Measurements from ENCODE around the gene SLC41A3. TPM values are rescaled to one million over a fixed set of nuclear protein-coding genes. Genes with fewer than 3 reads are reported as not detected.

SLC41A3 gene
- total and polyA plus RNA-seq, 2 donors (not counting 1 experiment from before 2014, with no cell fraction given): 49.4 to 52.8 TPM

DNA sequence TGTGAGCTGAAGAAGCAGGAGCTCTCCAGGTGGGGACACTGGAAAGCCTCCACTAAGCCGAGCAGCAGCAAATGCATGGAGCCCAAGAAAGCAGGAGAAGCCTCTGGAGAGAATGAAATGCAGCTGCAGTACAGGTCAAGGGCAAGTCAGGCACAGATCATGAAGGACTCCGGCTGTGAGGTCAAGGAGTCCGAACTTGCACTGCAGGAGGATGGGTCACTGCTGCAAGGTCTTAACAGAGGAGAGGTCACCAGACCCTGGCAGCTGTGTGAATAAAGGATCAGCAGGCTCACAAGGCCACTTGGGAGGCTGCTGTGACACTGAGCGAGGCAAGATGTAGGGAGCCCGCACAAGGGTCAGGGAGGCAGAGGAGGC, 24.7 kb upstream of the SLC41A3 start:
- no peak for TF ChIP-seq EZH2 (IDR thresholded peaks at IDR 0.05; ENCODE audit: low read length, missing control alignments)
- TF ChIP-seq, protein P1, sequence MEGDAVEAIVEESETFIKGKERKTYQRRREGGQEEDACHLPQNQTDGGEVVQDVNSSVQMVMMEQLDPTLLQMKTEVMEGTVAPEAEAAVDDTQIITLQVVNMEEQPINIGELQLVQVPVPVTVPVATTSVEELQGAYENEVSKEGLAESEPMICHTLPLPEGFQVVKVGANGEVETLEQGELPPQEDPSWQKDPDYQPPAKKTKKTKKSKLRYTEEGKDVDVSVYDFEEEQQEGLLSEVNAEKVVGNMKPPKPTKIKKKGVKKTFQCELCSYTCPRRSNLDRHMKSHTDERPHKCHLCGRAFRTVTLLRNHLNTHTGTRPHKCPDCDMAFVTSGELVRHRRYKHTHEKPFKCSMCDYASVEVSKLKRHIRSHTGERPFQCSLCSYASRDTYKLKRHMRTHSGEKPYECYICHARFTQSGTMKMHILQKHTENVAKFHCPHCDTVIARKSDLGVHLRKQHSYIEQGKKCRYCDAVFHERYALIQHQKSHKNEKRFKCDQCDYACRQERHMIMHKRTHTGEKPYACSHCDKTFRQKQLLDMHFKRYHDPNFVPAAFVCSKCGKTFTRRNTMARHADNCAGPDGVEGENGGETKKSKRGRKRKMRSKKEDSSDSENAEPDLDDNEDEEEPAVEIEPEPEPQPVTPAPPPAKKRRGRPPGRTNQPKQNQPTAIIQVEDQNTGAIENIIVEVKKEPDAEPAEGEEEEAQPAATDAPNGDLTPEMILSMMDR (conservative IDR thresholded peaks at IDR 0.05 in 1 of 2, IDR thresholded peaks at IDR 0.05 in 1 of 2; ENCODE audit: low read depth in 1 of 2, low read length in 2 of 2): no peak
- peaks cover 2% of the 10 kb centered on the region for H3K27me3 ChIP-seq (ENCODE audit: control insufficient read depth, insufficient read depth, low read length)
- H3K4me3 ChIP-seq (replicated peaks in 1 of 4; ENCODE audit: control extremely low read depth in 1 of 4, insufficient read depth in 1 of 4, low read depth in 3 of 4, low read length in 4 of 4): no peak overlapping the region
- H3K4me2 ChIP-seq (ENCODE audit: extremely low read depth, insufficient read depth, low read length): no peak overlapping the region
- no peak overlapping the region for H2AFZ ChIP-seq (ENCODE audit: low read length)
- no peak overlapping the region for H3K27ac ChIP-seq (ENCODE audit: insufficient read depth, low read length)
- H3K9ac ChIP-seq (ENCODE audit: insufficient read depth, low read length): no peak overlapping the region
- no peaks in the 10 kb centered on the region for H4K20me1 ChIP-seq (ENCODE audit: control insufficient read depth, extremely low read depth, insufficient read depth, low read length)
- DNase-seq (ENCODE audit: low read depth in 2 of 2): no peak
- H3K9me3 ChIP-seq (ENCODE audit: control insufficient read depth, insufficient read depth, low read depth, low read length): no peaks in the 10 kb centered on the region
- no peaks in the 10 kb centered on the region for H3K36me3 ChIP-seq (ENCODE audit: control insufficient read depth, insufficient read depth, low read length)
- H3K79me2 ChIP-seq (ENCODE audit: control insufficient read depth, insufficient read depth, low read length): no peaks in the 10 kb centered on the region
- no peaks in the 10 kb centered on the region for H3K4me1 ChIP-seq (ENCODE audit: control insufficient read depth, extremely low read depth, insufficient read depth, low read length)

DNA sequence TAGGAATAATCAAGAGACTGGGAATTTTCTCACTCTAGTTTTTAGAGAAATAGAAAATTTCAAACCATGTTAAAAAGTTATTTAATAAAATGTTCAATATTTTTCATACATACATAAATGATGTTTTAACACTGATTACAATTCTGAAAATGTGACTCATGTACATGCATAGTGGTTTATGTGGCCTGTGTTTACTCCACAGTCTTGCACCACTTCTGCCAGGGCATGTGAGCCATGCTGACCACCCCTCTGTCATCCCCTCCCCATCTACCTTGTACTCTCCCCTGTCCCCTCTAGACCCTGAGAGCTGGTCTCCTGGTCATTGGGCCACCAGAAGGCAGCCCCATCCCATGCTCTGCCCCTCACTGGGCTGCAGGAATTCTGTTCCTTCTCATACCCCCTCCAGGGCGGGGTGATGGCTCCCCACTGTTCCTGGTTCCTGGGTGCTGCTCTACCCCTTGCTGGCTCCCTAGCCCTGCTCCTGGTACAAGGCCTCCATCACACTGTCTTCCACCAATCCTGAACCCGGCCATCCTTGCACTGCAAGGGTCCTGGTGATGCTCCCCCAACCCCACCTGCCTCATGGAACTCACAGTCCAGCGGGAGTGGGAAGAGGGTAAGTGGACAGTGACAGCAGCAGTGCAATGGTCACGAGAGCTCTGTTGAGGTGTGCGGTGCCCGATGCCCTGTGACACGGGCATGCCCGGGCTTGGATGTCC, 24.2 kb upstream of the SLC41A3 start:
- TF ChIP-seq, protein P1 (conservative IDR thresholded peaks at IDR 0.05 in 1 of 2, IDR thresholded peaks at IDR 0.05 in 1 of 2; ENCODE audit: low read depth in 1 of 2, low read length in 2 of 2): no peak
- no peak for TF ChIP-seq EZH2 (IDR thresholded peaks at IDR 0.05; ENCODE audit: low read length, missing control alignments)
- Histone ChIP-seq H3K4me3 (replicated peaks in 1 of 4; ENCODE audit: control extremely low read depth in 1 of 4, insufficient read depth in 1 of 4, low read depth in 3 of 4, low read length in 4 of 4) (no peak overlapping the region), H3K9me3 (ENCODE audit: control insufficient read depth, insufficient read depth, low read depth, low read length) (no peaks in the 10 kb centered on the region), H3K79me2 (ENCODE audit: control insufficient read depth, insufficient read depth, low read length) (no peaks in the 10 kb centered on the region), H3K27me3 (ENCODE audit: control insufficient read depth, insufficient read depth, low read length) (peaks cover 2% of the 10 kb centered on the region), H3K4me2 (ENCODE audit: extremely low read depth, insufficient read depth, low read length) (no peak overlapping the region), H2AFZ (ENCODE audit: low read length) (no peak overlapping the region), H3K9ac (ENCODE audit: insufficient read depth, low read length) (no peak overlapping the region), H3K36me3 (ENCODE audit: control insufficient read depth, insufficient read depth, low read length) (no peaks in the 10 kb centered on the region), H3K4me1 (ENCODE audit: control insufficient read depth, extremely low read depth, insufficient read depth, low read length) (no peaks in the 10 kb centered on the region), H4K20me1 (ENCODE audit: control insufficient read depth, extremely low read depth, insufficient read depth, low read length) (no peaks in the 10 kb centered on the region), H3K27ac (ENCODE audit: insufficient read depth, low read length) (no peak overlapping the region)
- DNase-seq (ENCODE audit: low read depth in 2 of 2): no peak

DNA sequence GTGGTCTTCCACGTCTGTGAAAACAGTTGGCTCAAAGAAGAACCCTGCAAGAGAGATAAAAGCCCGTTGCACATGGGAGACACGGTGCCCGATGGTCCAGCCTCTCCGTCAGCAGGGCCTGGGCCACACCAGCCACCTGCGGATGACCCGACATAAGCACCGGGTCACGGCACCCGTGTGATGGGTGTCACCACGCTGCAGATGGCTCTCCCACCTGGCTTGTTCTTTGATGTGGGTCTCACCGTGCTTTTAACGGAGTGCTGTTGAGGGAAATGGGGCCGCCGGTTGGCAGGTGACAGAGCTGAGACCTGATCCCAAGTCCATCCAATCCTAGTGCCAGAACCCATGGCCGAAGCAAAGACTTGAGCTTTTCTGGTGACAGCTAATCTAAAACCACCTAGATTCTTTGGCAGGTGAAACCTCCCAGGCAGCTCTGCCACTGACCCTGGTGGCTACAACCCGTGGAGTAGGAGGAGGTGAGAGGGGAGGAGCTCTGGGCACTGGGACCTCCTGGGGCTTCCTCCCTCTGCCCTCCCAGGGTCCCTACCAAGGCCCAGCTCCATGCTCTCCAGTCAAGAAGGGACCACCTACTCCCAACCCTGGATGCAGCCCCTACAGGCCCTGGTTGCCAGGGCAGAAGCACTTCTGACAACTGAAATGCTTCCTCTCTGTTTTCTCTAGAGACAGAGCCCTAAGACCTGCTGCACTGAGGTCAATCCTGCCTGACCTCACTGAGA, 23.4 kb upstream of the SLC41A3 start:
- no peaks in the 10 kb centered on the region for H4K20me1 ChIP-seq (ENCODE audit: control insufficient read depth, extremely low read depth, insufficient read depth, low read length)
- no peaks in the 10 kb centered on the region for H3K36me3 ChIP-seq (ENCODE audit: control insufficient read depth, insufficient read depth, low read length)
- H3K79me2 ChIP-seq (ENCODE audit: control insufficient read depth, insufficient read depth, low read length): no peaks in the 10 kb centered on the region
- no peak for DNase-seq (ENCODE audit: low read depth in 2 of 2)
- no peak overlapping the region for H3K4me2 ChIP-seq (ENCODE audit: extremely low read depth, insufficient read depth, low read length)
- H3K9ac ChIP-seq (ENCODE audit: insufficient read depth, low read length): no peak overlapping the region
- peaks cover 2% of the 10 kb centered on the region for H3K27me3 ChIP-seq (ENCODE audit: control insufficient read depth, insufficient read depth, low read length)
- no peaks in the 10 kb centered on the region for H3K9me3 ChIP-seq (ENCODE audit: control insufficient read depth, insufficient read depth, low read depth, low read length)
- no peaks in the 10 kb centered on the region for H3K4me1 ChIP-seq (ENCODE audit: control insufficient read depth, extremely low read depth, insufficient read depth, low read length)
- no peak overlapping the region for H3K27ac ChIP-seq (ENCODE audit: insufficient read depth, low read length)
- no peak overlapping the region for H2AFZ ChIP-seq (ENCODE audit: low read length)
- H3K4me3 ChIP-seq (replicated peaks in 1 of 4; ENCODE audit: control extremely low read depth in 1 of 4, insufficient read depth in 1 of 4, low read depth in 3 of 4, low read length in 4 of 4): no peak overlapping the region
- TF ChIP-seq EZH2 (IDR thresholded peaks at IDR 0.05; ENCODE audit: low read length, missing control alignments): no peak
- TF ChIP-seq, protein P1 (conservative IDR thresholded peaks at IDR 0.05 in 1 of 2, IDR thresholded peaks at IDR 0.05 in 1 of 2; ENCODE audit: low read depth in 1 of 2, low read length in 2 of 2): no peak
